Measurements from ENCODE around the gene FAM124A.
A peak's percentile ranks its signal among the peaks of the same experiment; 100 is the strongest.

FAM124A gene

GRCh38 chr13:51311957-51312520 is 89.8 kb downstream of the FAM124A start:
- Histone ChIP-seq H3K27me3 (replicated peaks) (no peaks in the 10 kb centered on the region), H3K4me3 (ENCODE audit: low read depth, low read length) (no peak overlapping the region), H3K36me3 (replicated peaks) (no peaks in the 10 kb centered on the region), H3K27ac (no peak overlapping the region)
- in situ Hi-C loops (cut with HindIII; ENCODE audit: low pct_ligation_motif_present, low sequenced_read_pairs), result no loop called here
- DNase-seq, result no peak
- no peak for TF ChIP-seq CTCF (IDR thresholded peaks at IDR 0.05; ENCODE audit: low read depth, low read length, missing control alignments)

GRCh38 chr13:51313619-51314018 is 91.4 kb downstream of the FAM124A start:
- no peak overlapping the region for H3K27ac ChIP-seq
- in situ Hi-C loops (cut with HindIII; ENCODE audit: low pct_ligation_motif_present, low sequenced_read_pairs), result no loop called here
- DNase-seq, result no peak

GRCh38 chr13:51317262-51317661 is 95.1 kb downstream of the FAM124A start:
- no peaks in the 10 kb centered on the region for H3K36me3 ChIP-seq (replicated peaks)
- no peak overlapping the region for H3K4me3 ChIP-seq (ENCODE audit: low read depth, low read length)
- peak; percentile 56 for DNase-seq
- in situ Hi-C loops (cut with HindIII; ENCODE audit: low pct_ligation_motif_present, low sequenced_read_pairs), result no loop called here
- TF ChIP-seq CTCF (IDR thresholded peaks at IDR 0.05; ENCODE audit: low read depth, low read length, missing control alignments), result no peak
- H3K27ac ChIP-seq, result peak overlapping the region; percentile 49
- no peaks in the 10 kb centered on the region for H3K27me3 ChIP-seq (replicated peaks)

More at GRCh38 chr13:51313619-51314018, 91.4 kb downstream of the FAM124A start:
- H3K4me3 ChIP-seq (ENCODE audit: low read depth, low read length), result no peak overlapping the region
- TF ChIP-seq CTCF (IDR thresholded peaks at IDR 0.05; ENCODE audit: low read depth, low read length, missing control alignments), result no peak
- H3K36me3 ChIP-seq (replicated peaks), result no peaks in the 10 kb centered on the region
- H3K27me3 ChIP-seq (replicated peaks), result no peaks in the 10 kb centered on the region

- H3K4me3 ChIP-seq (ENCODE audit: low read depth, low read length), result no peak overlapping the region
- in situ Hi-C loops (cut with HindIII; ENCODE audit: low pct_ligation_motif_present, low sequenced_read_pairs), result no loop called here
- no peaks in the 10 kb centered on the region for H3K27me3 ChIP-seq (replicated peaks)
- H3K36me3 ChIP-seq (replicated peaks), result no peaks in the 10 kb centered on the region
- DNase-seq, result no peak
- no peak for TF ChIP-seq CTCF (IDR thresholded peaks at IDR 0.05; ENCODE audit: low read depth, low read length, missing control alignments)
- no peak overlapping the region for H3K27ac ChIP-seq
These were observed 95.8 kb downstream of the FAM124A start for GRCh38 chr13:51318015-51318414.

GRCh38 chr13:51318876-51319275 is 96.7 kb downstream of the FAM124A start:
- DNase-seq, result no peak
- no peaks in the 10 kb centered on the region for H3K27me3 ChIP-seq (replicated peaks)
- H3K36me3 ChIP-seq (replicated peaks), result no peaks in the 10 kb centered on the region
- no peak for TF ChIP-seq CTCF (IDR thresholded peaks at IDR 0.05; ENCODE audit: low read depth, low read length, missing control alignments)
- in situ Hi-C loops (cut with HindIII; ENCODE audit: low pct_ligation_motif_present, low sequenced_read_pairs), result no loop called here
- no peak overlapping the region for H3K27ac ChIP-seq
- no peak overlapping the region for H3K4me3 ChIP-seq (ENCODE audit: low read depth, low read length)

GRCh38 chr13:51321836-51322235 is 99.6 kb downstream of the FAM124A start:
- TF ChIP-seq CTCF (IDR thresholded peaks at IDR 0.05; ENCODE audit: low read depth, low read length, missing control alignments), result no peak

More at GRCh38 chr13:51321836-51322235, 99.6 kb downstream of the FAM124A start:
- Histone ChIP-seq H3K27ac (no peak overlapping the region), H3K27me3 (replicated peaks) (no peaks in the 10 kb centered on the region), H3K4me3 (ENCODE audit: low read depth, low read length) (no peak overlapping the region), H3K36me3 (replicated peaks) (no peaks in the 10 kb centered on the region)
- no peak for DNase-seq
- in situ Hi-C loops (cut with HindIII; ENCODE audit: low pct_ligation_motif_present, low sequenced_read_pairs), result no loop called here

Data from brain microvascular endothelial cell (primary cell).